Panc1 (cell line): ENCODE results near the gene GPR162. TPM values are rescaled to one million over a fixed set of nuclear protein-coding genes. Genes with fewer than 3 reads are reported as not detected.

Experiments
- ATAC-seq: fragments of 200-7000 bp; cut with Tn5 transposase; 2 replicates; pipeline ENCODE4 v1.9.1; 2020; ENCODE audit warnings: mild to moderate bottlenecking, moderate library complexity
- BruUV-seq: library from RNA; stranded (reverse); fragments of 400-500 nt; replicated peaks from 2 replicates; lab custom pipeline; 2021; lab: Mats Ljungman, UMichigan
- CTCF ChIA-PET: fragments of 300-600 bp; sonication (Branson Sonifier 250); formaldehyde crosslinking; loops from one replicate; lab custom pipeline; 2022; ENCODE audit warnings: antibody characterized with exemption; lab: Charles Lee
- POLR2A ChIA-PET: fragments of 300-600 bp; sonication (Branson Sonifier 250); formaldehyde crosslinking; loops from one replicate; lab custom pipeline; 2022; ENCODE audit warnings: antibody characterized with exemption; lab: Charles Lee
- DNase-seq: peaks from one replicate; pipeline ENCODE4 v3.0.0-alpha.2; 2010; ENCODE audit warnings: low read depth, low spot score
- H3K27ac ChIP-seq: 2 replicates; pipeline ENCODE4 v1.5.1; 2011; ENCODE audit warnings: mild to moderate bottlenecking, low read length, inconsistent platforms
- H3K27me3 ChIP-seq: fragments of 200-500 bp; sonication (Bioruptor generic); 2 replicates; pipeline ENCODE4 v1.6.0; 2014; ENCODE audit warnings: low read length, inconsistent platforms; ENCODE audit not compliant: control insufficient read depth, insufficient read depth
- H3K36me3 ChIP-seq: fragments of 200-500 bp; sonication (Bioruptor generic); 2 replicates; pipeline ENCODE4 v1.5.1; 2014; ENCODE audit warnings: inconsistent platforms, mild to moderate bottlenecking, low read length, moderate library complexity; ENCODE audit not compliant: control insufficient read depth, insufficient read depth
- H3K4me1 ChIP-seq: 2 replicates; pipeline ENCODE4 v1.5.1; 2011; ENCODE audit warnings: inconsistent platforms, mild to moderate bottlenecking, low read length, moderate library complexity; ENCODE audit not compliant: control insufficient read depth, insufficient read depth
- H3K4me3 ChIP-seq, 2 experiments: 2 replicates each; pipeline ENCODE4 v1.5.1; 2011 to 2012; ENCODE audit warnings: low read depth in 2 of 2, low read length in 2 of 2, mild to moderate bottlenecking in 2 of 2, inconsistent platforms in 1 of 2, moderate library complexity in 1 of 2
- H3K9me3 ChIP-seq: fragments of 200-500 bp; sonication (Bioruptor generic); 2 replicates; pipeline ENCODE4 v1.5.1; 2014; ENCODE audit warnings: low read depth, mild to moderate bottlenecking, inconsistent platforms, low read length, moderate library complexity; ENCODE audit not compliant: control insufficient read depth, insufficient read depth
- CTCF ChIP-seq: fragments of 450-650 bp; IDR thresholded peaks from 2 replicates; pipeline ENCODE4 v1.5.1; 2017; ENCODE audit warnings: mild to moderate bottlenecking
- POLR2AphosphoS5 ChIP-seq: IDR thresholded peaks from 2 replicates; pipeline ENCODE4 v1.6.1; 2012; ENCODE audit warnings: mild to moderate bottlenecking, low read depth, low read length, moderate library complexity
- REST ChIP-seq, 2 experiments: IDR thresholded peaks; 2 replicates each; pipeline ENCODE4 v1.6.1; 2011 to 2012; ENCODE audit warnings: low read depth in 2 of 2, control low read depth in 1 of 2, low read length in 1 of 2, mild to moderate bottlenecking in 1 of 2, moderate library complexity in 1 of 2; ENCODE audit not compliant: insufficient read depth in 1 of 2
- SIN3A ChIP-seq: IDR thresholded peaks from 2 replicates; pipeline ENCODE4 v1.6.1; 2012; ENCODE audit warnings: low read depth, mild to moderate bottlenecking, low read length, moderate library complexity, borderline replicate concordance; ENCODE audit not compliant: insufficient read depth
- TCF7L2 ChIP-seq: IDR thresholded peaks from 2 replicates; pipeline ENCODE4 v1.6.1; 2011; ENCODE audit warnings: mild to moderate bottlenecking, low read depth, low read length, inconsistent platforms
- in situ Hi-C: cut with HindIII; loops from 2 replicates; pipeline ENCODE4 v1.10.0; 2016; ENCODE audit warnings: low sequenced_read_pairs, low pct_unique_long_range_greater_than_20kb
- intact Hi-C: fragments of 100-400 bp; cut with micrococcal nuclease; formaldehyde crosslinking; loops from one replicate; pipeline ENCODE4 v1.10.0; 2022; ENCODE audit not compliant: unreplicated experiment
- total RNA-seq: library from RNA; stranded (reverse); gene quantifications from one replicate; pipeline ENCODE4 v1.2.1, GENCODE V29; 2021; ENCODE audit not compliant: unreplicated experiment

GPR162 gene
- total RNA-seq, 1 experiment from 2014 or later: 1.3 TPM

GRCh38 chr12:6817662-6818157, 3.9 kb upstream of the GPR162 start:
- CTCF ChIA-PET: no interaction called here
- Histone ChIP-seq H3K4me3 (no peak overlapping the region), H3K27ac (no peak overlapping the region), H3K27me3 (no peaks in the 10 kb centered on the region), H3K36me3 (no peaks in the 10 kb centered on the region), H3K9me3 (no peaks in the 10 kb centered on the region), H3K4me1 (no peaks in the 10 kb centered on the region)
- in situ Hi-C loops (no loop called here), intact Hi-C loops (no loop called here)
- DNase-seq (no peak), ATAC-seq (no peak)
- TF ChIP-seq SIN3A (no peak), CTCF (no peak), TCF7L2 (no peak)
- BruUV-seq: no TSS peak
- POLR2A ChIA-PET: no interaction called here

- ATAC-seq: no peak
- ChIA-PET CTCF (no interaction called here), POLR2A (no interaction called here)
- no peak for DNase-seq
- Histone ChIP-seq H3K9me3 (no peaks in the 10 kb centered on the region), H3K27ac (no peak overlapping the region), H3K36me3 (no peaks in the 10 kb centered on the region), H3K4me3 (no peak overlapping the region), H3K4me1 (no peaks in the 10 kb centered on the region), H3K27me3 (no peaks in the 10 kb centered on the region)
- no TSS peak for BruUV-seq
- intact Hi-C loops (no loop called here), in situ Hi-C loops (no loop called here)
- TF ChIP-seq CTCF: no peak
- no peak for TF ChIP-seq TCF7L2
- TF ChIP-seq POLR2AphosphoS5: no peak
- TF ChIP-seq REST (IDR thresholded peaks at IDR 0.05; ENCODE audit: insufficient read depth in 1 of 2, low read depth in 2 of 2, low read length in 1 of 2): no peak
- TF ChIP-seq SIN3A: no peak
Observed at GRCh38 chr12:6818222-6818621, 3.4 kb upstream of the GPR162 start.
